Retina (tissue), 1 donor: ENCODE data around the gene BTD.
A peak's percentile ranks its signal among the peaks of the same experiment; 100 is the strongest.
"Not testable (repeated sequence)": the region's sequence is repeated elsewhere in the genome, so short reads cannot be mapped to it uniquely, and the experiment has no call there.

Experiments used
- DNase-seq: peaks from one replicate; pipeline ENCODE4 v3.0.0-alpha.2; 2016

Gene BTD

GRCh38 chr3:15604584-15604983 lies 3.0 kb downstream of the BTD start:
- not testable (repeated sequence) for DNase-seq

GRCh38 chr3:15606434-15606891 lies 4.9 kb downstream of the BTD start:
- DNase-seq: no peak

- no peak for DNase-seq
Measured at GRCh38 chr3:15610082-15610759, 8.7 kb downstream of the BTD start.

- DNase-seq: no peak
Measured at GRCh38 chr3:15611018-15611417, 9.5 kb downstream of the BTD start.

GRCh38 chr3:15612001-15612400 lies 10.5 kb downstream of the BTD start:
- no peak for DNase-seq

- no peak for DNase-seq
Measured at GRCh38 chr3:15614958-15615357, 13.4 kb downstream of the BTD start.

GRCh38 chr3:15616053-15616452 lies 14.5 kb downstream of the BTD start:
- DNase-seq: no peak

GRCh38 chr3:15619659-15620464 lies 18.3 kb downstream of the BTD start:
- DNase-seq: not testable (repeated sequence)

GRCh38 chr3:15623535-15624440 lies 22.2 kb downstream of the BTD start:
- no peak for DNase-seq

GRCh38 chr3:15628967-15629366 lies 27.4 kb downstream of the BTD start:
- no peak for DNase-seq

- peak; percentile 44 for DNase-seq
Measured at GRCh38 chr3:15629860-15630597, 28.5 kb downstream of the BTD start.

- no peak for DNase-seq
Measured at GRCh38 chr3:15630646-15631350, 29.3 kb downstream of the BTD start.

GRCh38 chr3:15631426-15632211 lies 30.1 kb downstream of the BTD start:
- DNase-seq: no peak

- DNase-seq: no peak
Measured at GRCh38 chr3:15632212-15632580, 30.7 kb downstream of the BTD start.

GRCh38 chr3:15633159-15633558 lies 31.6 kb downstream of the BTD start:
- DNase-seq: no peak

- no peak for DNase-seq
Measured at GRCh38 chr3:15633766-15634598, 32.4 kb downstream of the BTD start.

GRCh38 chr3:15634671-15635070 lies 33.1 kb downstream of the BTD start:
- DNase-seq: no peak

- no peak for DNase-seq
Measured at GRCh38 chr3:15635121-15635661, 33.6 kb downstream of the BTD start.

GRCh38 chr3:15636028-15636709 lies 34.6 kb downstream of the BTD start:
- DNase-seq: no peak
